Fibroblast of mammary gland (primary cell): Measurements from ENCODE around the gene MRPL12.

ENCODE experiments used
- DNase-seq: peaks from one replicate; pipeline ENCODE4 v3.0.0-alpha.2; 2010; ENCODE audit warnings: low read depth
- H3K4me3 ChIP-seq: 2 replicates; pipeline ENCODE4 v1.5.1; 2011; ENCODE audit warnings: low read depth, mild to moderate bottlenecking, low read length, moderate library complexity; ENCODE audit not compliant: control insufficient read depth
- CTCF ChIP-seq: conservative IDR thresholded peaks from 2 replicates; pipeline ENCODE4 v1.5.1; 2011; ENCODE audit warnings: low read depth, low read length, inconsistent platforms; ENCODE audit not compliant: control insufficient read depth, insufficient read depth

MRPL12 gene

GRCh38 chr17:81722184-81723120 is 19.3 kb downstream of the MRPL12 start:
- no peak for TF ChIP-seq CTCF
- DNase-seq = peak; percentile 39

GRCh38 chr17:81723651-81724209 is 20.6 kb downstream of the MRPL12 start:
- DNase-seq = no peak
- no peak overlapping the region for H3K4me3 ChIP-seq
- no peak for TF ChIP-seq CTCF

More at GRCh38 chr17:81722184-81723120, 19.3 kb downstream of the MRPL12 start:
- no peak overlapping the region for H3K4me3 ChIP-seq

- no peak for DNase-seq
- no peak overlapping the region for H3K4me3 ChIP-seq
- no peak for TF ChIP-seq CTCF
These were observed 22.3 kb downstream of the MRPL12 start for GRCh38 chr17:81725439-81725838.

GRCh38 chr17:81726004-81726403 is 22.8 kb downstream of the MRPL12 start:
- H3K4me3 ChIP-seq = no peak overlapping the region
- DNase-seq = no peak
- TF ChIP-seq CTCF = no peak

- no peak for DNase-seq
- TF ChIP-seq CTCF = no peak
- no peak overlapping the region for H3K4me3 ChIP-seq
These were observed 24.3 kb downstream of the MRPL12 start for GRCh38 chr17:81727324-81728031.

GRCh38 chr17:81733507-81734404 is 30.6 kb downstream of the MRPL12 start:
- H3K4me3 ChIP-seq = no peak overlapping the region
- TF ChIP-seq CTCF = peak; percentile 81
- DNase-seq = peak; percentile 59
